BJ (cell line): ENCODE data around the gene PCDHA4. TPM values are rescaled to one million over a fixed set of nuclear protein-coding genes. Genes with fewer than 3 reads are reported as not detected.
"Not testable (repeated sequence)": the region's sequence is repeated elsewhere in the genome, so short reads cannot be mapped to it uniquely, and the experiment has no call there.

Source experiments
- CTCF ChIA-PET: fragments of 350-600 bp; formaldehyde crosslinking; extraction: SDS; loops from one replicate; lab custom pipeline; 2021; ENCODE audit warnings: antibody characterized with exemption, inconsistent platforms; lab: Yijun Ruan, JAX
- POLR2A ChIA-PET: fragments of 300-600 bp; sonication (Branson Sonifier 250); formaldehyde crosslinking; extraction: SDS; loops from one replicate; lab custom pipeline; 2021; ENCODE audit warnings: antibody characterized with exemption; lab: Charles Lee
- DNase-seq: peaks from one replicate; pipeline ENCODE4 v3.0.0-alpha.2; 2011; ENCODE audit warnings: low read depth
- H3K27me3 ChIP-seq: 2 replicates; pipeline ENCODE4 v1.6.0; 2011; ENCODE audit warnings: low read length; ENCODE audit not compliant: control insufficient read depth, insufficient read depth
- H3K36me3 ChIP-seq: 2 replicates; pipeline ENCODE4 v1.5.1; 2011; ENCODE audit warnings: low read length; ENCODE audit not compliant: control insufficient read depth, insufficient read depth
- H3K4me3 ChIP-seq: 2 replicates; pipeline ENCODE4 v1.5.1; 2011; ENCODE audit warnings: low read depth, mild to moderate bottlenecking, control low read depth, low read length
- polyA plus RNA-seq: library from polyadenylated mRNA; depleted of rRNA; stranded (reverse); fragments of >200 nt; gene quantifications from 2 replicates; pipeline ENCODE4 v1.2.3, GENCODE V29; 2011
- TF ChIP-seq, protein P1 (sequence below): IDR thresholded peaks from 2 replicates; pipeline ENCODE4 v1.5.1; 2011; ENCODE audit warnings: low read depth, mild to moderate bottlenecking, control low read depth, inconsistent platforms, low read length, moderate library complexity; ENCODE audit not compliant: insufficient read depth

The PCDHA4 gene
- polyA plus RNA-seq, 1 experiment, result 0.25 TPM

DNA sequence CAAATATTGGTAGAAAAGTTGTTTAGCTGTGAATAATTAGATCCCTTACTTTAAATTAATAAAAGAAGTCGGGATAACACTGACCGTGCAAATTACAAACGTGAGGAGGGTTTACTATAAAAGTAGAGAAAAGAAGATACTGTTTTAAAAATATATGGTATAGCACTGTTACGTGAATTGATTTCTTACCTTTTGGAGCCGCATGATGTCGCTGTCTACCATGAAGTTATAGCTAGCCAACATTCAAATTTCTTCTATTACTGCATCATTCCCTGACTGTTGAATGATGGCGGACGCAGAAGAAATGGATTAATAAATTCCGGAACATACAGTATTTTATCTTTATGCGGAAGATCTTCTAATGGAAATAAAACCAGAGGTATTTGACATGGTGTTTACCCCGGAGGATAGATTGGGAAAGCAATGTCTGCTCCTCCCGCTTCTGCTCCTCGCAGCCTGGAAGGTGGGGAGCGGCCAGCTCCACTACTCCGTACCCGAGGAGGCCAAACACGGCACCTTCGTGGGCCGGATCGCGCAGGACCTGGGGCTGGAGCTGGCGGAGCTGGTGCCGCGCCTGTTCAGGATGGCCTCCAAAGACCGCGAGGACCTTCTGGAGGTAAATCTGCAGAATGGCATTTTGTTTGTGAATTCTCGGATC lies 21.0 kb downstream of the PCDHA4 start, which contains the start of gene PCDHA6:
PCDHA6 (plus strand) TSS at position 257 of the 658 bp plus-strand sequence; CDS start at position 389, 132 bp downstream.
- TF ChIP-seq, protein P1, sequence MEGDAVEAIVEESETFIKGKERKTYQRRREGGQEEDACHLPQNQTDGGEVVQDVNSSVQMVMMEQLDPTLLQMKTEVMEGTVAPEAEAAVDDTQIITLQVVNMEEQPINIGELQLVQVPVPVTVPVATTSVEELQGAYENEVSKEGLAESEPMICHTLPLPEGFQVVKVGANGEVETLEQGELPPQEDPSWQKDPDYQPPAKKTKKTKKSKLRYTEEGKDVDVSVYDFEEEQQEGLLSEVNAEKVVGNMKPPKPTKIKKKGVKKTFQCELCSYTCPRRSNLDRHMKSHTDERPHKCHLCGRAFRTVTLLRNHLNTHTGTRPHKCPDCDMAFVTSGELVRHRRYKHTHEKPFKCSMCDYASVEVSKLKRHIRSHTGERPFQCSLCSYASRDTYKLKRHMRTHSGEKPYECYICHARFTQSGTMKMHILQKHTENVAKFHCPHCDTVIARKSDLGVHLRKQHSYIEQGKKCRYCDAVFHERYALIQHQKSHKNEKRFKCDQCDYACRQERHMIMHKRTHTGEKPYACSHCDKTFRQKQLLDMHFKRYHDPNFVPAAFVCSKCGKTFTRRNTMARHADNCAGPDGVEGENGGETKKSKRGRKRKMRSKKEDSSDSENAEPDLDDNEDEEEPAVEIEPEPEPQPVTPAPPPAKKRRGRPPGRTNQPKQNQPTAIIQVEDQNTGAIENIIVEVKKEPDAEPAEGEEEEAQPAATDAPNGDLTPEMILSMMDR, result no peak
- ChIA-PET CTCF (interaction anchor here (0.8 kb wide), 1 partner anchor 14 kb away, joined by 3 read pairs; no protein-coding TSS in a partner anchor), POLR2A (no interaction called here)
- Histone ChIP-seq H3K27me3 (no peaks in the 10 kb centered on the region), H3K4me3 (no peak within 1 kb of the TSS), H3K36me3 (no peaks in the 10 kb centered on the region)
- DNase-seq, result no peak

DNA sequence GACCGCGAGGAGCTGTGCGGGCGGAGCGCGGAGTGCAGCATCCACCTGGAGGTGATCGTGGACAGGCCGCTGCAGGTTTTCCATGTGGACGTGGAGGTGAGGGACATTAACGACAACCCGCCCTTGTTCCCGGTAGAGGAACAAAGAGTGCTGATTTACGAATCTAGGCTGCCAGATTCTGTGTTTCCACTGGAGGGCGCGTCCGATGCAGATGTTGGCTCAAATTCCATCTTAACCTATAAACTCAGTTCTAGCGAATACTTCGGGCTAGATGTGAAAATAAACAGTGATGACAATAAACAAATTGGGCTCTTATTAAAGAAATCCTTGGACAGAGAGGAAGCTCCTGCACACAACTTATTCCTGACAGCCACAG lies 21.5 kb downstream of the PCDHA4 start:
- TF ChIP-seq, protein P1, result no peak
- Histone ChIP-seq H3K36me3 (no peaks in the 10 kb centered on the region), H3K4me3 (no peak overlapping the region), H3K27me3 (no peaks in the 10 kb centered on the region)
- ChIA-PET CTCF (interaction anchor here (0.8 kb wide), 1 partner anchor 15 kb away, joined by 3 read pairs; no protein-coding TSS in a partner anchor), POLR2A (no interaction called here)
- DNase-seq, result no peak

DNA sequence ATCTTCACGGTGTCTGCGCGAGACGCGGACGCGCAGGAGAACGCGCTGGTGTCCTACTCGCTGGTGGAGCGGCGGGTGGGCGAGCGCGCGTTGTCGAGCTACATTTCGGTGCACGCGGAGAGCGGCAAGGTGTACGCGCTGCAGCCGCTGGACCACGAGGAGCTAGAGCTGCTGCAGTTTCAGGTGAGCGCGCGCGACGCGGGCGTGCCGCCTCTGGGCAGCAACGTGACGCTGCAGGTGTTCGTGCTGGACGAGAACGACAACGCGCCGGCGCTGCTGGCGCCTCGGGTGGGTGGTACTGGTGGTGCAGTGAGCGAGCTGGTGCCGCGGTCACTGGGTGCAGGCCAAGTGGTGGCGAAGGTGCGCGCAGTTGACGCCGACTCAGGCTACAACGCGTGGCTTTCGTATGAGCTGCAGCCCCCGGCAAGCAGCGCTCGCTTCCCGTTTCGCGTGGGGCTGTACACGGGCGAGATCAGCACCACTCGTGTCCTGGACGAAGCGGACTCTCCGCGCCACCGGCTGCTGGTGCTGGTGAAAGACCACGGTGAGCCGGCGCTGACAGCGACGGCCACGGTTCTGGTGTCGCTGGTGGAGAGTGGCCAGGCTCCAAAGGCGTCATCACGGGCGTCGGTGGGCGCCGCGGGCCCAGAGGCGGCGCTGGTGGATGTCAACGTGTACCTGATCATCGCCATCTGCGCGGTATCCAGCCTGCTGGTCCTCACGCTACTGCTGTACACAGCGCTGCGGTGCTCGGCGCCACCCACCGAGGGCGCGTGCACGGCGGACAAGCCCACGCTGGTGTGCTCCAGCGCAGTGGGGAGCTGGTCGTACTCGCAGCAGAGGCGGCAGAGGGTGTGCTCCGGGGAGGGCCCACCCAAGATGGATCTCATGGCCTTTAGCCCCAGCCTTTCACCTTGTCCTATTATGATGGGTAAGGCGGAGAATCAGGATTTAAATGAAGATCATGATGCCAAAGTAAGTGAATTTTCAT lies 22.9 kb downstream of the PCDHA4 start:
- H3K36me3 ChIP-seq, H3K27me3 ChIP-seq, POLR2A ChIA-PET, H3K4me3 ChIP-seq, DNase-seq, CTCF ChIA-PET: not testable (repeated sequence)

DNA sequence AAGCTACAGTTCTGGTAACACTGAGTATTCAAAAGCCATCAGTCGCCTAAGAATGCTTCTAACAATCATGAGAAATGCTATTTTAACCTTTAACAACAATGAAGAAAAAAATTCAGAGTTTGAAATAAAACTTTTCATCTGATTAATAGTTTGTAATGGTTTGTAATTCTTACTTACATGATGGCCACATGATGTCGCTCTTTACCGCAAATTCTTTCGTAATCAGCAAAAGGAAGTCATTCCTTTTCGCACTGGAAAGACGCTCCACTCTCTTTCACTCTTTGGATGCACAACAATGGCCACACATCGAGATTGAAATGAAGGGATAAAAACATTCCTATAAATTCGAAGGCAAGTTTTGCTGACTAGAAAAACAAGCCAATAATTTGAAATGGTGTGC lies 27.1 kb downstream of the PCDHA4 start, which contains the start of gene PCDHA7:
PCDHA7 (plus strand) TSS at position 277 of the 400 bp plus-strand sequence; CDS start at position 392, 115 bp downstream.
- DNase-seq, result no peak
- ChIA-PET POLR2A (no interaction called here), CTCF (no interaction called here)
- no peaks in the 10 kb centered on the region for H3K36me3 ChIP-seq
- TF ChIP-seq, protein P1, result no peak
- peak within 1 kb of the TSS; percentile 27 for H3K4me3 ChIP-seq
- H3K27me3 ChIP-seq, result no peaks in the 10 kb centered on the region

DNA sequence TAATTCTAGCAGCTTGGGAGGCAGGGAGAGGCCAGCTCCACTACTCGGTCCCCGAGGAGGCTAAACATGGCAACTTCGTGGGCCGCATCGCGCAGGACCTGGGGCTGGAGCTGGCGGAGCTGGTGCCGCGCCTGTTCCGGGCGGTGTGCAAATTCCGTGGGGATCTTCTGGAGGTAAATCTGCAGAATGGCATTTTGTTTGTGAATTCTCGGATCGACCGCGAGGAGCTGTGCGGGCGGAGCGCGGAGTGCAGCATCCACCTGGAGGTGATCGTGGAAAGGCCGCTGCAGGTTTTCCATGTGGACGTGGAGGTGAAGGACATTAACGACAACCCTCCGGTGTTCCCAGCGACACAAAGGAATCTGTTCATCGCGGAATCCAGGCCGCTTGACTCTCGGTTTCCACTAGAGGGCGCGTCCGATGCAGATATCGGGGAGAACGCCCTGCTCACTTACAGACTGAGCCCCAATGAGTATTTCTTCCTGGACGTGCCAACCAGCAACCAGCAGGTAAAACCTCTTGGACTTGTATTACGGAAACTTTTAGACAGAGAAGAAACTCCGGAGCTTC lies 27.7 kb downstream of the PCDHA4 start:
- H3K27me3 ChIP-seq, DNase-seq, CTCF ChIA-PET, H3K36me3 ChIP-seq, POLR2A ChIA-PET: not testable (repeated sequence)
- peak overlapping the region; percentile 27 for H3K4me3 ChIP-seq
